GM19193 (cell line): ENCODE data around the gene DDX59.

Experiments used
- POLR2A ChIP-seq: IDR thresholded peaks from 4 replicates; pipeline ENCODE4 v1.6.1; 2011; ENCODE audit not compliant: insufficient read depth, insufficient read length; ENCODE audit errors: extremely low read depth

Gene DDX59

DNA sequence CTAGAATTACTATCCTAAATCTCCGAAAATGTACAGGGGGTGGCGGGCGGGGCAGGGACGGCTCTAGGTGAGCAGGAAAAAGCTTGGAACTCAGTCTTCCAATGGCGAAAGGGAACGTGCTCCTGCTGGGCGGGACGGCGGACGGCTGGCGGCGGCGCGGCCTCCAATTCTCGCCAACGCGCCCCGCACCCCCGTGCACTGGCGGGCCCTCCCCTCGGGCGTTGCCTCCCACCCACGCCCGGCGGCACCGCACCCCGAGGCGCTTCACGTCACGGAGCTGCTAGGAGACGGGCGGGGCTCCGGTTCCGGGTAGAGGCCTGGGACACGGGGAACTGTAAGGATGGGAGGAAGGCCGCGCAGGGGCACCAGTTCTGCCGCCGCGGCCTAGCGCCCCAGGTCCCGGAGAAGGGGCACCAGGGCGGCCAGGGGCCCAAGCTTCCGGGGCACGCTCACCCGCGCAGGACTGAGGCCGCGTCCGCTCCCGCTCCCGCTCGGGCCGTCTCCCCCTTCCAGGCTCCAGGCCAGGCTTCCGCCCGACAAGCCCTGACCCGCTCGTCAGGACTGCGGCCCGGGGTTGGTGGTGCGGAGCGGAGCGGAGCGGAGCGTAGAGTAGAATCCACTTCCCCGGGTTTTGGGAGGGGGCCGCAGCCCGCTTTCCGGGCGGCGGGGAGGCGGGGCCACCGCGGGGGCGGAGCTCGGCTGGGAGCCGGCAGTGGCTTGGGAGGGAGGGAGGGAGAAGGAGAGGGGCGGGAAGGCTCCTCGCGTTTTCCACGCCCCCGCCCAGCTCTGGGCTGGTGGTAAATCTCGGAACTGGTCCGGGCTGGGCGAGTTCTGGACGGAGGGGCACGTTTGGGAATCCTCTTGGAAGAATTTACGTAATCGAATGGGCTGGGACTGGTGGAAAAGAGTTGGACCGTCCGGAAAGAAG is at the start of gene DDX59:
TSS of gene DDX59 (minus strand) at position 594 of the 928 bp plus-strand sequence. CDS start 3,167 bp downstream, outside the sequence.
- TF ChIP-seq POLR2A, result peak; percentile 86

DNA sequence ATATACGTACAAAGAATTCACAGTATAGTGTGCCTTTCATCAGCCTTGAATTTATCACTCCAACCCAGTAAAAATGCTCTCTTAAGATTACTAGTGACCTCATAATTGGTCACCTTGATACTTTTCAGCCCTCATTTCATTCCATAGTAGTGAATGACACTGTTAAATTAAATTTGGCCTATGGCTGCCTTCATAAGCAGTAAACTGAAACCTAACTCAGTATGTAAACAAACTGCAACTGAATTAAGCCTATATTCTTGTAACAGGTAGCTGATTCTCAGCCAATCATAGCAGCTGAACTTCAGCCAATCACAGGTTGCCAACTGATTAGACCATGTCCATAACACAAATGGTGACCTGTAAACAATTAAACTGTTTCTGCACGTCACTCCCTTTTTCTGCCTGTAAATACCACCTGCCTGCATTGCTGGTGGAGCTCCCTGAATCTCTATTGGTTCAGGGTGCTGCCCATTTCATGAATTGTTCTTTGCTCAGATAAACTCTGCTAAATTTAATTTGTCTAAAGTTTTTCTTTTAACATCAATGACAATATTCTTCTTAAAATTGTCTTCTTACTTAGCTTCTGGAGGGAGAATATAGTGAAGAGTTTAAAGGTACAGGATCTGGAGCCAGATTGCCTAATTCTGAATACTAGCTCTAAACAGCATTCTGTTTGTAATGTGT is 44.9 kb upstream of the DDX59 start:
- no peak for TF ChIP-seq POLR2A

GRCh38 chr1:200710166-200710565 is 40.5 kb upstream of the DDX59 start:
- no peak for TF ChIP-seq POLR2A

- no peak for TF ChIP-seq POLR2A
Measured at GRCh38 chr1:200708769-200709168, 39.1 kb upstream of the DDX59 start.

- TF ChIP-seq POLR2A, result no peak
Measured at GRCh38 chr1:200708161-200708560, 38.5 kb upstream of the DDX59 start.

- TF ChIP-seq POLR2A, result no peak
Measured at GRCh38 chr1:200707116-200707515, 37.4 kb upstream of the DDX59 start.

DNA sequence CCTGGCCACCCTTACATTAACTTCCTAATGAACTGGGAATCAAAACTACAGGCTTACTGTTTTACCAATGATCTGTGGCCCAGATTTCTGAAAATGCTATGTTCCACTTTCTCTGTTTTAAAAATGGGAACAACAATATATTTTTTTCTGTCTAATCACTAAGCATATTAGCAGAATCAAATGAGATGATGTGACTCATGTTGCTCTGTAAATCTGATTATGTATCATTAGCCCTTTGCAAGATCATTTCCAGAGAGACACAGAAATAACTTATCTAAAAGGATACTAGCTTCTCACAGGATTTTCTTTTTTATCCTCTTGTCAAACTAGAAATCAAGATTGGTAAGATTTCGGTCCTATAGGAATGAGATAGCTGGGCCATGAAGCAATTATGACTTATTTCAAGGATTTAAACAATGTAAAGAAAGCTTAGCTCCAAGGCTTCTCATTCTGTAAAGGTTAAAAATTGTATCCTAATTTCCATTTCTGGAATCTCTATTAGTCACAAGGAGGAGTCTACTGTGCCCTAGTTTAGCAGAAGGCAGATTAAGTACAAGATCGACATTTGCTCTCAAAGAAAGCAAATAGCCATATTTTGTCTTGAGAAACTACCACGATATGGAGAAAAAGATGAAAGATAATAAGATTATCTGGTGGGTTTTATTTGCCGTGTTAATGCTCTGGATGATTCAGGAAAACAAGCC is 36.6 kb upstream of the DDX59 start:
- no peak for TF ChIP-seq POLR2A

DNA sequence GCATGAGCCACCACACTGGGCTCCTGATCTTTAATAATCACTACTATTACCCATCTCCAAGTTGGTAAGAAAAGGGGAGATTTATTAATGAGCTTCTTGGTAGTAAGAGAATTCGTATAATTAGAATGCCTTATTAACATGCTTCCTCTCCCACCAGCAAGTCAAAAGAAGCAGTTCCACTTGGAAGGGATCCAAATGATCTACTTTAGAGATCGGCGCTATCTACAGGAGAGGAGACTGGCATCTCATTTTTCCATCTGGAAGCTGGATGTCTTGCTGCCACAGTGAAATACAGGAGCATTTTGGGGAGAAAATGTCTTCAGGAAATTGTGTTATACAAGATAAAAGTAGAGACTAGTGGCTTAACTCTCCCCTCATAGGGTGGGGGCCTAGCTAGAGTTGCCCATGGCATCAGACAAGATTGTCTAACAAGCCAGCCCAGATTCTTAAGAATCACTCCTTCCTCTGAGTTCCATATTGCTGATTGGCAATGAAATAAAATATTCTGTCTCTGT is 35.3 kb upstream of the DDX59 start:
- no peak for TF ChIP-seq POLR2A

- TF ChIP-seq POLR2A, result no peak
Measured at GRCh38 chr1:200699871-200700270, 30.2 kb upstream of the DDX59 start.

DNA sequence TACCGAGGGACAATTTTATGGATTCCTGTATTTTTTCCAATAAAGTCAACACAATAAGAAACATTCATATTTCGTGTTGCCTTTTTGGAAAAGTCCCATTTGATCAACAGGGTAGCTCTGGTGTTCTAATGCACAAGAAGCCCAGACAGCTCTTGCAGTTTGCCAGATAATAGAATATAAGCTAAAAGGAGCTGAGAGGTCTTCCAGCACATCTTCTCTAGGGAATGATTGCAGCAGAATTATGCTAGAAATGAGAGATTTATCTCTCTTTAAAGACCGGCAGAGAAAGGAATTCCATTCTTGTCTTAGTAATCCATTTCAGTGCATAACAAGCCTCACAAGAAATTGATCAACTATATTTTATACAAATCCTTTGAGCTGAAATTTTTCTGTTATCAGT is 25.0 kb upstream of the DDX59 start:
- TF ChIP-seq POLR2A, result no peak

DNA sequence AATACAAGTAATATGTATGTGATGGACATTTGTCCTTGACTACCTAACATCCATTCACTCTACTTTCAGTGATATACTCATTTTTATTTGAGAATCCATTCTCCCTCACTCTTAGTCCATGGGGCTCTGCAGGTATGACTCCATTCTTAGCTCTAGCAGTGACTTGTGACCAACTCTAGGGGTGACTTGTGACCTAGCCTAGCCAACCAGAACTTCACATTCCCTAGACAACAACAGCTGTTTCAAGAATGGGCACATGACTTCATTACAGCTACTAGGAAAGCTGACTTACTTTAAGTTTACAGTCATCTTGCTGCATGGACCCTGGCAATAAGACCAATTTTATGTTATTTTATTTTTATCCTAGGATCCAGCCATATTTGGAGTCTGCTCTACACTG is 23.6 kb upstream of the DDX59 start:
- no peak for TF ChIP-seq POLR2A

DNA sequence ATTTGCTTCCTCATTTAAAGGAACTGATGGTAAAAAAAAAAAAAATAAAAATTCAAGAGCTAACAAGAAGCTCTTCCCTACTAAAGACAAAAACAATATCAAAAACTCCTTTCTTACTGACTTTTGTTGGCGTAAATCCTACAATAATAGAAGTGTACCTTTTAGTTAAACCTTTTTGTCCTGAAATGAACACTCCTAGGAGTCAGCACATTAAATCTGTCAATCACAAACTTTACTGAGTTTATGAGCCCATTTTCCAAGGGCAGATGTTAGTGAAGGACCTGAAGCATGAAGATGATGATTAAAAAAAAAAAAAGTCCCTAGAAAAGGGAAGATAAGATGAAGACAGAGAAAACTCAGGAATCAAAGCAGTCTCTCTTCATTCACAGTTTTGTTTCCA is 22.6 kb upstream of the DDX59 start:
- TF ChIP-seq POLR2A, result no peak

GRCh38 chr1:200686620-200687019 is 16.9 kb upstream of the DDX59 start:
- no peak for TF ChIP-seq POLR2A

DNA sequence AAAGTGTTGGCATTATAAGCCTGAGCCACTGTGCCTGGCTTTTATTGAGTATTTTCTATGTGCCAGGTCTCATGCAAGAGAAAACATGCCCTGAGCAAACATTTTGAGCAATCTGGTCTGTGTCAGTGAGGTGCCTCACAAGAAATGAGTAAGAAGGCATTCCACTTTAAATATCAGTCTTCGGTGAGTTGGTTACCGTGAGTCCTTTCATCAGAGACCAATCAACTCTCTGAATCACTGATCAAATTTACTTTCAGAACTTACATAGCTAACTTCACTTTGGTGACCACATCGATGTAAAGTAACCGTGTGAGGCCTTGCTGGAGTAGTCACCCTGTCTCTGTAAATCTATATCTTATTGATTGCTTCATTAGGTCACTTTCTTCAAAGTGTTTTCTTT is 14.3 kb upstream of the DDX59 start:
- no peak for TF ChIP-seq POLR2A

DNA sequence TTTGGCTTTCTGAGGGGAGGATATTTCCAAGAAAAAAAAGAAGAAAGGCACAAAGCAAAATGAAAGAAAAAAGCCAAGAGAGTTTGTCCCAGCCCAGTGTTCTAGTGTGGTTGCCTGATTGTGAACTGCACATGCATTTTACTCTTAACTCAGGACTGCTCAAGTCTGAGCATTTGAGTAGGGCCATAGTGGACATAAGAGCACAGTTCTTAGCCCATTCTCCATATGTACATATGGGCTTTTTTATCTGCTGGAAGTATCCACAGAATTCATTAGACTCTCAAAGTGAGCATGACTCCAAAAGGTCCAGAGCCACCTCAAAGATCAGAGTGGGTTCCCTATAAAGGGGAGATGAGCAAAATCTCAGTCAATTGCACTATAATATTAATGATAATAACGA is 13.6 kb upstream of the DDX59 start:
- TF ChIP-seq POLR2A, result no peak

DNA sequence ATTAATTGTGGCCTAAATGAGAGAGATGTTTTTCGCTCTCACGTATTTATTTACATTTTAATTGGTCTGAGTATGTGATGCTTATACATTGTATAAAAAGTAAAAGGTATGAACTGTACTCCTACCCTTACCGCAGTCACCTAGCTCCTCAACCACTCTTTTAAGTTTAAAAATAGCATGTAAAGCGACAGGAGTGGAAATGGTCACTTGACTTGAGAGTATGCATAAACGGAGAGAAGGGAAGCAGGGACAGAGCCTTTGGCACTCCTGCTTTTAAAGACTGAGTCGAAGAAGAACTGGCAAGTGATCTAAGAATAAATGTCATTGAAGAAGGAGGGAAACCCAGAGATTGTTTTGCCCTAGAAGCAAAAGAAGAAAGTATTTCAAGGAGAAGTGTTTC is 11.5 kb upstream of the DDX59 start:
- no peak for TF ChIP-seq POLR2A

DNA sequence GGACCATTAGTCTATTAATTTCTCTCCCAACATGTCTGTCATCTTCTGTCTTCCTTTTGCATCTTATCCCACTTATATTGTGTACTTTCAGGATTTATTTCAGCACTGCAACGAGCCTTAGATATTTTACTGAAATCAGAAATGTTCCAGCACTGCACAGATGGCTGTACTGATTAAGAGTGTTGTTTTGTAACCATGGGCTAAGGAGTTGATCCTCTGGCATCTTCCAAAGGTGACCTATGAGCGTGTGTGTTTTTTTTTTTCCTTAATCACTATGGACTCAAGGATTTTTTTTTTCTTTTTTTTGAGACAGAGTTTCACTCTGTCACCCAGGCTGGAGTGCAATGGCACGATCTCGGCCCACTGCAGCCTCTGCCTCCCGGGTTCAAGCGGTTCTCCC is 7.1 kb upstream of the DDX59 start:
- no peak for TF ChIP-seq POLR2A

- TF ChIP-seq POLR2A, result no peak
Measured at GRCh38 chr1:200675588-200675852, 5.8 kb upstream of the DDX59 start.
